HepG2 (cell line): ENCODE measurements around the gene NME7. TPM values are rescaled to one million over a fixed set of nuclear protein-coding genes. Genes with fewer than 3 reads are reported as not detected.

Source experiments
- GTF3A ChIP-seq: sonication (generic); formaldehyde crosslinking; conservative IDR thresholded peaks from 2 replicates; pipeline ENCODE4 v1.4.0; 2020; ENCODE audit warnings: mild to moderate bottlenecking, missing genetic modification reagents
- ONECUT2 ChIP-seq: sonication (generic); formaldehyde crosslinking; IDR thresholded peaks from 2 replicates; pipeline ENCODE4 v1.4.0; 2020; ENCODE audit warnings: missing genetic modification reagents
- RXRB ChIP-seq: IDR thresholded peaks from 2 replicates; pipeline ENCODE4 v1.6.1; 2016; ENCODE audit warnings: borderline replicate concordance, missing genetic modification reagents, missing compliant biosample characterization
- TARDBP ChIP-seq: sonication (generic); formaldehyde crosslinking; IDR thresholded peaks from 2 replicates; pipeline ENCODE4 v1.8.0; 2022; ENCODE audit warnings: mild to moderate bottlenecking, missing genetic modification reagents
- TSC22D2 ChIP-seq: sonication (generic); formaldehyde crosslinking; IDR thresholded peaks from 2 replicates; pipeline ENCODE4 v1.5.1; 2020; ENCODE audit warnings: missing genetic modification reagents, mild to moderate bottlenecking, borderline replicate concordance
- ZBTB34 ChIP-seq: sonication (generic); formaldehyde crosslinking; IDR thresholded peaks from 2 replicates; pipeline ENCODE4 v1.8.0; 2022; ENCODE audit warnings: mild to moderate bottlenecking, missing genetic modification reagents
- ZBTB38 ChIP-seq: sonication (generic); formaldehyde crosslinking; IDR thresholded peaks from 2 replicates; pipeline ENCODE4 v1.5.1; 2020; ENCODE audit warnings: mild to moderate bottlenecking, missing genetic modification reagents
- ZNF274 ChIP-seq: sonication (generic); formaldehyde crosslinking; IDR thresholded peaks from 2 replicates; pipeline ENCODE4 v1.5.1; 2020; ENCODE audit warnings: mild to moderate bottlenecking, missing genetic modification reagents
- polyA plus RNA-seq, 8 experiments: library from polyadenylated mRNA; depleted of rRNA in 3 of 8; stranded (reverse) in 7 of 8; unstranded in 1 of 8; fragments of >200 nt; fragmentation: Illumina TruSeq in 4 of 8; extraction: Trizol in 4 of 8; gene quantifications; 2 replicates each; pipeline versions ENCODE4 v1.2.1 to v1.2.3, GENCODE V29; 2011 to 2016; ENCODE audit warnings: low read depth in 4 of 8, missing spikeins in 1 of 8, mixed read lengths in 1 of 8; ENCODE audit not compliant: insufficient read depth in 1 of 8
- total RNA-seq, 5 experiments: library from RNA; depleted of rRNA; stranded (reverse); fragments of >200 nt; fragmentation: Illumina TruSeq; extraction: Trizol; gene quantifications; 2 replicates each; pipeline ENCODE4 v1.2.3, GENCODE V29; 2016; ENCODE audit warnings: low read depth in 1 of 5
- TF ChIP-seq, protein P1 (sequence below): sonication (generic); formaldehyde crosslinking; IDR thresholded peaks from 2 replicates; pipeline ENCODE4 v1.5.1; 2020; ENCODE audit warnings: missing genetic modification reagents, mild to moderate bottlenecking, borderline replicate concordance
- TF ChIP-seq, protein P2 (sequence below): IDR thresholded peaks from 2 replicates; pipeline ENCODE4 v1.6.1; 2012; ENCODE audit warnings: low read depth, low read length, improper control_type of control experiment
- TF ChIP-seq, protein P3 (sequence below): sonication (generic); formaldehyde crosslinking; IDR thresholded peaks from 2 replicates; pipeline ENCODE4 v1.4.0; 2020; ENCODE audit warnings: missing genetic modification reagents, borderline replicate concordance
- TF ChIP-seq, protein P4 (sequence below): IDR thresholded peaks from 2 replicates; pipeline ENCODE4 v1.6.1; 2018; ENCODE audit warnings: missing genetic modification reagents, mild to moderate bottlenecking, missing compliant biosample characterization
- TF ChIP-seq, protein P5 (sequence below): sonication (generic); formaldehyde crosslinking; IDR thresholded peaks from 2 replicates; pipeline ENCODE4 v1.4.0; 2020; ENCODE audit warnings: missing genetic modification reagents

The NME7 gene
- total and polyA plus RNA-seq, 2 of the 13 experiments (the other 11 are each of a cell fraction or from before 2014, with no cell fraction given), result 9.4 to 22.5 TPM

DNA sequence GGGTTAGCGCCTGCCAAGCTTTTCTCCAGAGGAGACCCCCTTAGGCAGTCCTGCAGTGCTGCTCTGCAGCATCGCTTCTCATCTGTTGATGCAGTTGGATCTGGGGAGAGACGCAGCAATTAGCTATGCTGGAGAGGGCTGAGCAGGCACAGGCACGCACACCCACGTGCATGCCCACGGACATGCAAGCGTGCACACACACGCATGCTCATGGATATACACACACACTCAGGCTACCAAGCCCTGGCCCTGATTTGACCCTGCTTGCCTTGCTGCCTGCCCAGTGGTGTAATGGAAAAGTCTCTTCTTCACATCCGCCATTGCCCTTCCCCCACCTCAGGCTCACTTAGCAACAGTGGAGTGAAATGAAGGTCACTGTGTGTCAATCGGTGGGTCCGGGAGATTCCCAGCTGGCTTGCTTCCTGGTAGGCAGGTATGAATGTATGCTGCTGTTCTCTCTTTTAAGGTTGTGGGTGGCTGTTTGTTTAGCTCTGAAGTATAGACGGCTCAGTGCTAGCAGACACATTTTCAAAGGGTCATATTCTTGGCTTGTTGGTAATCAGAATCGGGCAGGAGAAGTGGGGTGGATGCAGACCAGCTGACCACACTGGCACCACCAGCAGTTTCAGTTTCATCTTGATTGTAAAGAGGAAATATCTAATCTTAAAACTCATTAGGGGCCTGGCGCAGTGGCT lies 251.6 kb downstream of the NME7 start (continued):
- TF ChIP-seq, protein P1, sequence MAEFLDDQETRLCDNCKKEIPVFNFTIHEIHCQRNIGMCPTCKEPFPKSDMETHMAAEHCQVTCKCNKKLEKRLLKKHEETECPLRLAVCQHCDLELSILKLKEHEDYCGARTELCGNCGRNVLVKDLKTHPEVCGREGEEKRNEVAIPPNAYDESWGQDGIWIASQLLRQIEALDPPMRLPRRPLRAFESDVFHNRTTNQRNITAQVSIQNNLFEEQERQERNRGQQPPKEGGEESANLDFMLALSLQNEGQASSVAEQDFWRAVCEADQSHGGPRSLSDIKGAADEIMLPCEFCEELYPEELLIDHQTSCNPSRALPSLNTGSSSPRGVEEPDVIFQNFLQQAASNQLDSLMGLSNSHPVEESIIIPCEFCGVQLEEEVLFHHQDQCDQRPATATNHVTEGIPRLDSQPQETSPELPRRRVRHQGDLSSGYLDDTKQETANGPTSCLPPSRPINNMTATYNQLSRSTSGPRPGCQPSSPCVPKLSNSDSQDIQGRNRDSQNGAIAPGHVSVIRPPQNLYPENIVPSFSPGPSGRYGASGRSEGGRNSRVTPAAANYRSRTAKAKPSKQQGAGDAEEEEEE (CRISPR knock-in tag), result no peak
- TF ChIP-seq, protein P2, sequence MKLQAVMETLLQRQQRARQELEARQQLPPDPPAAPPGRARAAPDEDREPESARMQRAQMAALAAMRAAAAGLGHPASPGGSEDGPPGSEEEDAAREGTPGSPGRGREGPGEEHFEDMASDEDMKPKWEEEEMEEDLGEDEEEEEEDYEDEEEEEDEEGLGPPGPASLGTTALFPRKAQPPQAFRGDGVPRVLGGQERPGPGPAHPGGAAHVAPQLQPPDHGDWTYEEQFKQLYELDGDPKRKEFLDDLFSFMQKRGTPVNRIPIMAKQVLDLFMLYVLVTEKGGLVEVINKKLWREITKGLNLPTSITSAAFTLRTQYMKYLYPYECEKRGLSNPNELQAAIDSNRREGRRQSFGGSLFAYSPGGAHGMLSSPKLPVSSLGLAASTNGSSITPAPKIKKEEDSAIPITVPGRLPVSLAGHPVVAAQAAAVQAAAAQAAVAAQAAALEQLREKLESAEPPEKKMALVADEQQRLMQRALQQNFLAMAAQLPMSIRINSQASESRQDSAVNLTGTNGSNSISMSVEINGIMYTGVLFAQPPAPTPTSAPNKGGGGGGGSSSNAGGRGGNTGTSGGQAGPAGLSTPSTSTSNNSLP, result peak; percentile 23
- TF ChIP-seq TSC22D2 (CRISPR knock-in tag) (no peak), GTF3A (CRISPR knock-in tag) (no peak), ZBTB38 (CRISPR knock-in tag) (peak; percentile 94), ZNF274 (CRISPR knock-in tag) (no peak), ZBTB34 (CRISPR knock-in tag) (0 out of 2 replicates have a peak, but pooled peaks have one; percentile 29), RXRB (CRISPR knock-in tag) (peak; percentile 93), TARDBP (CRISPR knock-in tag) (peak; percentile 84), ONECUT2 (CRISPR knock-in tag) (0 out of 2 replicates have a peak, but pooled peaks have one; percentile 38)
- TF ChIP-seq, protein P3, sequence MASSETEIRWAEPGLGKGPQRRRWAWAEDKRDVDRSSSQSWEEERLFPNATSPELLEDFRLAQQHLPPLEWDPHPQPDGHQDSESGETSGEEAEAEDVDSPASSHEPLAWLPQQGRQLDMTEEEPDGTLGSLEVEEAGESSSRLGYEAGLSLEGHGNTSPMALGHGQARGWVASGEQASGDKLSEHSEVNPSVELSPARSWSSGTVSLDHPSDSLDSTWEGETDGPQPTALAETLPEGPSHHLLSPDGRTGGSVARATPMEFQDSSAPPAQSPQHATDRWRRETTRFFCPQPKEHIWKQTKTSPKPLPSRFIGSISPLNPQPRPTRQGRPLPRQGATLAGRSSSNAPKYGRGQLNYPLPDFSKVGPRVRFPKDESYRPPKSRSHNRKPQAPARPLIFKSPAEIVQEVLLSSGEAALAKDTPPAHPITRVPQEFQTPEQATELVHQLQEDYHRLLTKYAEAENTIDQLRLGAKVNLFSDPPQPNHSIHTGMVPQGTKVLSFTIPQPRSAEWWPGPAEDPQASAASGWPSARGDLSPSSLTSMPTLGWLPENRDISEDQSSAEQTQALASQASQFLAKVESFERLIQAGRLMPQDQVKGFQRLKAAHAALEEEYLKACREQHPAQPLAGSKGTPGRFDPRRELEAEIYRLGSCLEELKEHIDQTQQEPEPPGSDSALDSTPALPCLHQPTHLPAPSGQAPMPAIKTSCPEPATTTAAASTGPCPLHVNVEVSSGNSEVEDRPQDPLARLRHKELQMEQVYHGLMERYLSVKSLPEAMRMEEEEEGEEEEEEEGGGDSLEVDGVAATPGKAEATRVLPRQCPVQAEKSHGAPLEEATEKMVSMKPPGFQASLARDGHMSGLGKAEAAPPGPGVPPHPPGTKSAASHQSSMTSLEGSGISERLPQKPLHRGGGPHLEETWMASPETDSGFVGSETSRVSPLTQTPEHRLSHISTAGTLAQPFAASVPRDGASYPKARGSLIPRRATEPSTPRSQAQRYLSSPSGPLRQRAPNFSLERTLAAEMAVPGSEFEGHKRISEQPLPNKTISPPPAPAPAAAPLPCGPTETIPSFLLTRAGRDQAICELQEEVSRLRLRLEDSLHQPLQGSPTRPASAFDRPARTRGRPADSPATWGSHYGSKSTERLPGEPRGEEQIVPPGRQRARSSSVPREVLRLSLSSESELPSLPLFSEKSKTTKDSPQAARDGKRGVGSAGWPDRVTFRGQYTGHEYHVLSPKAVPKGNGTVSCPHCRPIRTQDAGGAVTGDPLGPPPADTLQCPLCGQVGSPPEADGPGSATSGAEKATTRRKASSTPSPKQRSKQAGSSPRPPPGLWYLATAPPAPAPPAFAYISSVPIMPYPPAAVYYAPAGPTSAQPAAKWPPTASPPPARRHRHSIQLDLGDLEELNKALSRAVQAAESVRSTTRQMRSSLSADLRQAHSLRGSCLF (CRISPR knock-in tag), result no peak
- TF ChIP-seq, protein P4, sequence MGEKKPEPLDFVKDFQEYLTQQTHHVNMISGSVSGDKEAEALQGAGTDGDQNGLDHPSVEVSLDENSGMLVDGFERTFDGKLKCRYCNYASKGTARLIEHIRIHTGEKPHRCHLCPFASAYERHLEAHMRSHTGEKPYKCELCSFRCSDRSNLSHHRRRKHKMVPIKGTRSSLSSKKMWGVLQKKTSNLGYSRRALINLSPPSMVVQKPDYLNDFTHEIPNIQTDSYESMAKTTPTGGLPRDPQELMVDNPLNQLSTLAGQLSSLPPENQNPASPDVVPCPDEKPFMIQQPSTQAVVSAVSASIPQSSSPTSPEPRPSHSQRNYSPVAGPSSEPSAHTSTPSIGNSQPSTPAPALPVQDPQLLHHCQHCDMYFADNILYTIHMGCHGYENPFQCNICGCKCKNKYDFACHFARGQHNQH, result peak; percentile 60; the same call in 1 of the 2 replicates
- TF ChIP-seq, protein P5, sequence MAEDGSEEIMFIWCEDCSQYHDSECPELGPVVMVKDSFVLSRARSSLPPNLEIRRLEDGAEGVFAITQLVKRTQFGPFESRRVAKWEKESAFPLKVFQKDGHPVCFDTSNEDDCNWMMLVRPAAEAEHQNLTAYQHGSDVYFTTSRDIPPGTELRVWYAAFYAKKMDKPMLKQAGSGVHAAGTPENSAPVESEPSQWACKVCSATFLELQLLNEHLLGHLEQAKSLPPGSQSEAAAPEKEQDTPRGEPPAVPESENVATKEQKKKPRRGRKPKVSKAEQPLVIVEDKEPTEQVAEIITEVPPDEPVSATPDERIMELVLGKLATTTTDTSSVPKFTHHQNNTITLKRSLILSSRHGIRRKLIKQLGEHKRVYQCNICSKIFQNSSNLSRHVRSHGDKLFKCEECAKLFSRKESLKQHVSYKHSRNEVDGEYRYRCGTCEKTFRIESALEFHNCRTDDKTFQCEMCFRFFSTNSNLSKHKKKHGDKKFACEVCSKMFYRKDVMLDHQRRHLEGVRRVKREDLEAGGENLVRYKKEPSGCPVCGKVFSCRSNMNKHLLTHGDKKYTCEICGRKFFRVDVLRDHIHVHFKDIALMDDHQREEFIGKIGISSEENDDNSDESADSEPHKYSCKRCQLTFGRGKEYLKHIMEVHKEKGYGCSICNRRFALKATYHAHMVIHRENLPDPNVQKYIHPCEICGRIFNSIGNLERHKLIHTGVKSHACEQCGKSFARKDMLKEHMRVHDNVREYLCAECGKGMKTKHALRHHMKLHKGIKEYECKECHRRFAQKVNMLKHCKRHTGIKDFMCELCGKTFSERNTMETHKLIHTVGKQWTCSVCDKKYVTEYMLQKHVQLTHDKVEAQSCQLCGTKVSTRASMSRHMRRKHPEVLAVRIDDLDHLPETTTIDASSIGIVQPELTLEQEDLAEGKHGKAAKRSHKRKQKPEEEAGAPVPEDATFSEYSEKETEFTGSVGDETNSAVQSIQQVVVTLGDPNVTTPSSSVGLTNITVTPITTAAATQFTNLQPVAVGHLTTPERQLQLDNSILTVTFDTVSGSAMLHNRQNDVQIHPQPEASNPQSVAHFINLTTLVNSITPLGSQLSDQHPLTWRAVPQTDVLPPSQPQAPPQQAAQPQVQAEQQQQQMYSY, result no peak
